Activated T-cell treated with anti-CD3 and anti-CD28 coated beads, Interleukin-2, amount 50 U/mL, for 72 hours (primary cell): Measurements from ENCODE around the gene EDN3. TPM values are rescaled to one million over a fixed set of nuclear protein-coding genes. Genes with fewer than 3 reads are reported as not detected.

Experiments used
- ATAC-seq, 2 donors: fragments of 150-1000 bp; cut with Tn5 transposase; replicated peaks in 1 of 2; 2 replicates each; pipeline ENCODE4 v1.10.0; 2021; ENCODE audit warnings: moderate library complexity in 2 of 2, mild to moderate bottlenecking in 1 of 2
- DNase-seq, 2 donors: peaks; one replicate each; pipeline ENCODE4 v3.0.0; 2021 to 2022; ENCODE audit warnings: mixed read lengths in 1 of 2
- H3K27ac Mint-ChIP-seq: one replicate; pipeline ENCODE4 v1.8.0; 2022; ENCODE audit warnings: mild to moderate bottlenecking, moderate library complexity, mixed read lengths
- H3K27me3 Mint-ChIP-seq: one replicate; pipeline ENCODE4 v1.8.0; 2022; ENCODE audit warnings: low read depth, mixed read lengths
- H3K36me3 Mint-ChIP-seq, 2 donors: one replicate each; pipeline ENCODE4 v1.8.0; 2022; ENCODE audit warnings: mixed read lengths in 2 of 2, mild to moderate bottlenecking in 1 of 2; ENCODE audit not compliant: insufficient read depth in 2 of 2
- H3K4me1 Mint-ChIP-seq: one replicate; pipeline ENCODE4 v1.8.0; 2022; ENCODE audit warnings: low read depth, mixed read lengths
- H3K4me3 Mint-ChIP-seq, 2 donors: one replicate each; pipeline ENCODE4 v1.8.0; 2022; ENCODE audit warnings: mild to moderate bottlenecking in 2 of 2, mixed read lengths in 2 of 2, moderate library complexity in 2 of 2
- H3K9me3 Mint-ChIP-seq, 2 donors: one replicate each; pipeline ENCODE4 v1.8.0; 2022; ENCODE audit warnings: mixed read lengths in 2 of 2
- total RNA-seq, 2 donors: library from RNA; stranded (reverse); gene quantifications; one replicate each; pipeline ENCODE4 v1.2.3, GENCODE V29; 2022

The EDN3 gene
- total RNA-seq, 2 donors from 2014 or later: not detected

- Mint-ChIP-seq H3K9me3 (no peaks in the 10 kb centered on the region), H3K36me3 (no peaks in the 10 kb centered on the region), H3K4me3 (no peak overlapping the region), H3K27me3 (peaks cover 23% of the 10 kb centered on the region), H3K27ac (no peak overlapping the region), H3K4me1 (peaks cover 4% of the 10 kb centered on the region)
- DNase-seq (no peak), ATAC-seq (no peak)
Observed at GRCh38 chr20:59289994-59290393, 10.4 kb upstream of the EDN3 start.

DNA sequence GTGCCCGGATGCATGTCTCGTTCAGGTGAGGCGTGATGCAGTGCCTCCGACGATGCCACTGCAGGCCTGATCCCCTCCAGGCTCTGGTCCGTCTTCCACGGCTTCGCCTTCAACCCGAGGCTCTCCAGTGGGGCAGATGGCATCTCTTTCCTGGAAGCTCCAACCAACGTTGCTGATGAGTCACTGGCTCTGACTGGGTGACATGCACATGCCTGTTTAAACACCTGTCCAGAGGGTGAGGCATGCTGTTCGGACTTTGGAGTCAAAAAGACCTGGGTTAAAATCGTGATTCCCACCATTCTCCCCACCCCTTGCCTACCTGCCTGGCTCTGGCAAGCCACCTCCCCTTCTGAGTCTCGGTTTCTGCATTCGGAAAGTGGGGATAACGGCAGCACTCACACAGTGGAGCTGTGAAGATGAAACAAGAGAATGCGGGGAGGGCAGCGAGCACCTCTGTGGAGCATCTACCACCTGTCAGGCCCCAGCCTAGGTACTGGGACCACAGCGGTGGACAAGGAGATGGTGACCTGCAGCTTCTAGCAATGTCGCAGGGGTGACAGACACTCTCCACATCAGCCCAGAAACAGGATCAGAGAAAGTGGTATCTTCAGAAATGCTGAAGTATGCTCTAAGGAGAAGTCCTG, 8.5 kb upstream of the EDN3 start:
- Mint-ChIP-seq H3K4me1 (peaks cover 4% of the 10 kb centered on the region), H3K36me3 (no peaks in the 10 kb centered on the region), H3K27me3 (peaks cover 25% of the 10 kb centered on the region), H3K27ac (no peak overlapping the region), H3K9me3 (no peaks in the 10 kb centered on the region), H3K4me3 (no peak overlapping the region)
- ATAC-seq (no peak), DNase-seq (no peak)

DNA sequence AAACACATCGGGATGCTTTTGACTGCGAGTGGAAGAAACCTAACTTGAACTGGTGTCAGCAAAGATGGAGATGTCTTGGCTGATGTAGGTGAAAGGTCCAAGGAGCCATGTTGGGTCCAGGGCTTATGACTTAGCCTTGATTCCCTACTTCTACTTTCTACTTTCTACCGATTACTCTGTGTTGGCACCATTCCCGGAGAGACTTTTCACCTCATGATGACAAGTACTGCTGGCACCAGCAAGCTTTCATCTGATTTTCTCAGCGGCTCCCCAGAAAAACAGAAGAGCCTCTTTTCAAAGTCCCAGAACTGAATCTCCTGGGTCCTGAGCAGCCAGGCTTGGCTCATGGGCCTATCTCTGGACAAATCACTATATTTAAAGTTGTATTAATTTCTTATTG, 4.9 kb upstream of the EDN3 start:
- no peak overlapping the region for H3K27ac Mint-ChIP-seq
- H3K27me3 Mint-ChIP-seq: peaks cover 47% of the 10 kb centered on the region
- no peak for ATAC-seq
- H3K4me1 Mint-ChIP-seq: peaks cover 4% of the 10 kb centered on the region
- H3K36me3 Mint-ChIP-seq: no peaks in the 10 kb centered on the region
- no peak for DNase-seq
- H3K4me3 Mint-ChIP-seq: no peak overlapping the region
- H3K9me3 Mint-ChIP-seq: no peaks in the 10 kb centered on the region

GRCh38 chr20:59297686-59298085, 2.7 kb upstream of the EDN3 start:
- DNase-seq (no peak), ATAC-seq (no peak)
- Mint-ChIP-seq H3K36me3 (no peaks in the 10 kb centered on the region), H3K4me1 (peaks cover 4% of the 10 kb centered on the region), H3K27ac (no peak overlapping the region), H3K27me3 (peaks cover 48% of the 10 kb centered on the region), H3K9me3 (no peaks in the 10 kb centered on the region), H3K4me3 (no peak overlapping the region)

DNA sequence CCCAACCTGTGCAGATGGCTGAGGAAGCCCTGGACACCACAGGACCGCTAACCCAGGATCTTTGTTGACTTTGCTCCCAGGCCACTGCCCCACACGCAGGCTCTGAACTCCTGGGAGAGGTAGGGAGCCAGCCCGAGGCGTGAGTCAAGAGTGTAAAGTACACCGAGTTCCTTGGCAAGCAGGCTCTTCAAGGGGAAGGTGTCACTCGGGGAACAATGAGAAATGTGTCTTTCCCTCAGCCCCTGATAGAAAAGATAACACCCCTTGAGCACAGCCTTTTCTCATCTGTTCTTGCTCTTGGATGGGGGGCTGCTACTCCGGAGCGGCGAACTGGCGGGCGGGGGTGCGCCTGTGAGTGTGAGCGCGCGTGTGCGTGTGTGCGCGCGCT, 472 bp upstream of the EDN3 start:
- H3K36me3 Mint-ChIP-seq: no peaks in the 10 kb centered on the region
- no peaks in the 10 kb centered on the region for H3K4me1 Mint-ChIP-seq
- no peaks in the 10 kb centered on the region for H3K9me3 Mint-ChIP-seq
- ATAC-seq (no peak), DNase-seq (no peak)
- H3K4me3 Mint-ChIP-seq: no peak overlapping the region
- H3K27ac Mint-ChIP-seq: no peak overlapping the region
- peaks cover 48% of the 10 kb centered on the region for H3K27me3 Mint-ChIP-seq

DNA sequence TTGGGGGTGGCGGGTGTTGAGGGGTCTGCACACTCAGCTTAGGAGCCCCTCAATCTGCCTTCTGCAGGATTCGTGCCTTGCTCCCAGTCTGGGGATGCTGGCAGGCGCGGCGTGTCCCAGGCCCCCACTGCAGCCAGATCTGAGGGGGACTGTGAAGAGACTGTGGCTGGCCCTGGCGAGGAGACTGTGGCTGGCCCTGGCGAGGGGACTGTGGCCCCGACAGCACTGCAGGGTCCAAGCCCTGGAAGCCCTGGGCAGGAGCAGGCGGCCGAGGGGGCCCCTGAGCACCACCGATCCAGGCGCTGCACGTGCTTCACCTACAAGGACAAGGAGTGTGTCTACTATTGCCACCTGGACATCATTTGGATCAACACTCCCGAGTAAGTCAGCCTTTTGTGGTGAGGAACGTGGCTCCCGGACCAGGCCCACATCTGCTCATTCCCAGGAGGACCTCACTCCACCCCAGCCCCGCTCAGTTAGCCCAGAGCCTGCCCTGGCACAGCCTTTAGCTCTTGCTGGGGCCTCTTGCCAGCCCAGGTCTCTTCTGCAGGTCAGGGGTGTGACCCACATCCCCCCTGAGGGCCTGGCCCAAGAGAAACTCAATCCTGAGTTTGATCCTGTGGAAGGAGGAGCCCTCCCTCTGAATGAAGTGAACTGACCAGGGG, 1.1 kb downstream of the EDN3 start:
- H3K4me3 Mint-ChIP-seq: no peak overlapping the region
- no peak overlapping the region for H3K27ac Mint-ChIP-seq
- H3K36me3 Mint-ChIP-seq: no peaks in the 10 kb centered on the region
- H3K9me3 Mint-ChIP-seq: no peaks in the 10 kb centered on the region
- peaks cover 45% of the 10 kb centered on the region for H3K27me3 Mint-ChIP-seq
- ATAC-seq (no peak), DNase-seq (no peak)
- H3K4me1 Mint-ChIP-seq: no peaks in the 10 kb centered on the region

- H3K27me3 Mint-ChIP-seq: peaks cover 23% of the 10 kb centered on the region
- no peaks in the 10 kb centered on the region for H3K9me3 Mint-ChIP-seq
- DNase-seq (no peak), ATAC-seq (no peak)
- no peaks in the 10 kb centered on the region for H3K36me3 Mint-ChIP-seq
- H3K27ac Mint-ChIP-seq: no peak overlapping the region
- H3K4me1 Mint-ChIP-seq: no peaks in the 10 kb centered on the region
- H3K4me3 Mint-ChIP-seq: no peak overlapping the region
Observed at GRCh38 chr20:59305908-59306655, 5.7 kb downstream of the EDN3 start.

GRCh38 chr20:59307270-59307669, 6.9 kb downstream of the EDN3 start:
- Mint-ChIP-seq H3K27ac (no peak overlapping the region), H3K9me3 (no peaks in the 10 kb centered on the region), H3K4me1 (no peaks in the 10 kb centered on the region), H3K36me3 (no peaks in the 10 kb centered on the region), H3K27me3 (peaks cover 21% of the 10 kb centered on the region), H3K4me3 (no peak overlapping the region)
- ATAC-seq (no peak), DNase-seq (no peak)

- Mint-ChIP-seq H3K4me3 (no peak overlapping the region), H3K27ac (no peak overlapping the region), H3K4me1 (no peaks in the 10 kb centered on the region), H3K36me3 (no peaks in the 10 kb centered on the region), H3K9me3 (no peaks in the 10 kb centered on the region), H3K27me3 (peaks cover 8% of the 10 kb centered on the region)
- ATAC-seq (no peak), DNase-seq (no peak)
Observed at GRCh38 chr20:59308493-59309201, 8.2 kb downstream of the EDN3 start.

DNA sequence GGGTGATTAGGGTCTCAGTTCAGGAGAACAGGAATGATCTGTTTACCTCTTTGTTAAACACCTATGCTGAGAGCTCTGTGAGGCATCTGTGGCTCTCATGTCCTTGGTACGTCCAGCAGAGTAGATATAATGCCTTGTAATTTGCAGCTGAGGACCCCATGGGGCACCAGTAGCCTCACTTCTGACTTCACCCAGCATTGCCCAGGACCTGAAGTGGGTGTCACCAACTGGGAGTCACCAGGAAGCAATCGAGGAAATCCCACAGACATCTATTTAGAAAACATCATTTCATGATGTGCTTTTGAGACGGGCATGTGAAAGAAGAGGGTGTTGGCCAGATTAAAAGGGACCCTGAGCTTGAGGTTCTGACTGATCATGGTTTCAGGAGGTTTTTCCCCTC, 8.8 kb downstream of the EDN3 start:
- Mint-ChIP-seq H3K36me3 (no peaks in the 10 kb centered on the region), H3K27me3 (peaks cover 3% of the 10 kb centered on the region), H3K4me3 (no peak overlapping the region), H3K27ac (no peak overlapping the region), H3K9me3 (no peaks in the 10 kb centered on the region), H3K4me1 (no peaks in the 10 kb centered on the region)
- DNase-seq (no peak), ATAC-seq (no peak)

GRCh38 chr20:59314997-59315396, 14.6 kb downstream of the EDN3 start:
- ATAC-seq (no peak), DNase-seq (no peak)
- H3K27ac Mint-ChIP-seq: no peak overlapping the region
- H3K4me3 Mint-ChIP-seq: no peak overlapping the region
- no peaks in the 10 kb centered on the region for H3K4me1 Mint-ChIP-seq
- no peaks in the 10 kb centered on the region for H3K36me3 Mint-ChIP-seq
- H3K9me3 Mint-ChIP-seq: no peaks in the 10 kb centered on the region
- no peaks in the 10 kb centered on the region for H3K27me3 Mint-ChIP-seq

GRCh38 chr20:59316911-59317731, 16.7 kb downstream of the EDN3 start:
- no peak for DNase-seq

More at GRCh38 chr20:59316911-59317731, 16.7 kb downstream of the EDN3 start:
- Mint-ChIP-seq H3K36me3 (no peaks in the 10 kb centered on the region), H3K9me3 (no peaks in the 10 kb centered on the region), H3K4me3 (no peak overlapping the region), H3K4me1 (no peaks in the 10 kb centered on the region), H3K27ac (no peak overlapping the region), H3K27me3 (no peaks in the 10 kb centered on the region)
- no peak for ATAC-seq
